Measurements from ENCODE around the gene ATRIP.

The ATRIP gene

GRCh38 chr3:48425281-48425812 lies 21.2 kb upstream of the ATRIP start:
- no peak for DNase-seq

DNA sequence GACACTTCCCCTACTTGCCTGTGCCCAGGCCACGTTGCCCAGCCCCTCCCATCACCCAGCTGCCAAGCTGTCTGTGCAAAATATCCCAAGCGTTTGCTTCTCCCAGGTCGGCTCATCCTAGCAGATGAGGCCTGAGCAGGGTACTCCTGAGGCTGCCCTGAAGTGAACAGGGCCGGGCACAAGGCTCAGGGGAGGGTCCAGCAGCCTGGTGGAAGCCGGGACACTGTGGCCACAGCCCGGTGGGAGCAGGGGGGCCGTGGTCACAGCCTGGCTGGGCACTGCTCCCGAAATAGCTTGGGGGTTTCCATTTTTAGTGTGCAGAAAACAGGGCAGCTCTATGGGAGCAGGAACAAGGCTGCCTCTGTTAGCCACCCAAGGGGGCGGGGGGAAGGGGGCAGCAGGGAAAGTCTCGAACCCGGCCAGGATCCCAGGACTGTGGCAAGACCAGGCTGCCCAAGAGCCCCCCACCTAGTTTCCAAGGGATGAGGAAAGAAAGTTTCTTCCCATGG lies 20.1 kb upstream of the ATRIP start:
- no peak for DNase-seq

DNA sequence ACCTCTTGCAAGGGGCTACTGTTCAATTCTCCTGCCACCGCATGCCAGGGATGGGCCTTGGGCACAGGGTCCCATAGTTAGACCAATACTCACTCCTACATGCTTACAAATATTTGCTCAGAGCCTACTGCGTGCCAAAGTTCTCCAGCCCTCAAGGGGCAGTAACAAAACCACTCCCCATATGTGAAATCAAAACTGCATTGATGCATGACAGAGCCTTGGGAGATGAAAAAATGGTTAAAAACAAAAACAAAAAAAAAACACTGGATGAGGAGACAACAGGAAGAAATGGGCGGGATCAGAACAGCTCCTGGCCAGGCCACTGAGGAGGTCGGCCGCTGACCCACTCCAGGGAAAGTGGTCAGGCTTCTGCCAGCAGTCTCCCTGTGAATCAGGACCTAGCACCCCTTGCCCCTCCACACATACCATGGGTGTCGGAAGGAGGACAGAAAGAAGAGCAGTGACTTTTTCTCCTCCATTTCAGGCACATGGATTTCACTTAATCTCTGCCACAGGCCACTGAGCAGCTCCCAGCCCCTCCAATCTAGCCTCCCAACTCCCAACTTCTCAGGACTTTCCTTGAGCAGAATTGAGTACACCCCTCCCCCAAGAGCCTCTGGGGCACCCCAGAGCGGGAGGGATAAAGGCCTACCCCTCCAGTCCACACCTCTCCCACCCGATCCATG lies 19.4 kb upstream of the ATRIP start:
- DNase-seq = no peak

- no peak for DNase-seq
Observed at GRCh38 chr3:48427630-48427962, 18.9 kb upstream of the ATRIP start.

- no peak for DNase-seq
Observed at GRCh38 chr3:48428088-48428571, 18.4 kb upstream of the ATRIP start.

GRCh38 chr3:48428572-48429316 lies 17.8 kb upstream of the ATRIP start:
- DNase-seq = peak; percentile 19

- no peak for DNase-seq
Observed at GRCh38 chr3:48429317-48429959, 17.1 kb upstream of the ATRIP start.

DNA sequence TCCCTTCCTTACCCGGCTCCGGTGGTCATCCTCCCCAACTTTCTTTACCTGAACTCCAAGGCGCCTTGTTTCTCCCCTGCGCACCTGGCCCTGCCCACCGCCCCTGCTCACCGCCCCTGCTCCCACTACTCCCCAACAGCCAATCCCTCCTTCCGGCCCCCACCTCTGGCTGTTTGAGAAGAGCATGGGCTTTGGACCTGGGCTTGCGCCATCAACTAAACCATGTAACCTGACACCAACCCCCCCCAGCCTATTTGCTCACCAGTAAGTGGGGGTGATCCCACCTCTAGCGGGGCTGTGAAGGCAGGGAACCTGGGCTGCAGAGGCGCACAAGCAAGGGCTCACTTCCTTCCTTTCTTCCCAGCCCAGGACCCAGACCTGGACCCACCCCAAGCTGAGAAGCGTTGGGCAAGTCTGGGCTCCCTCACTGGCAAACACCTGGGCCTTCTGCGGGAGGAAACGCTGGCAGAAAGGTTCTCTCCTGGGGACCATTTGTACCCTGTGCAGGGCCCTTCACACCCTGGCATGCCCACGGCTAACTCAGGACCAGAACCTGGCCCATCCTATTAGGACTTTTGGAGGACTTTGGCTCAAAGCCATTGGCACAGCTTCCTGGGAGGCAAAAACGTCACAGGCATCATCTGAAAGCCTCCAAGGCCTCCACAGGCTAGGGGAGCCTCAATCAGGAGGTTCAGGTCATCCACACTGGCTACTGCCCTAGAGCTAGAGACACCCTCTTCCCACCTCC lies 16.4 kb upstream of the ATRIP start, which contains the start of gene PLXNB1:
Gene PLXNB1, minus strand, starts transcription at position 127 of the 748 bp plus-strand sequence. CDS start 5,475 bp downstream, outside the sequence.
- DNase-seq = peak; percentile 31

- DNase-seq = no peak
Observed at GRCh38 chr3:48430708-48431101, 15.8 kb upstream of the ATRIP start.

GRCh38 chr3:48431224-48432029 lies 15.1 kb upstream of the ATRIP start:
- DNase-seq = no peak

- DNase-seq = no peak
Observed at GRCh38 chr3:48432411-48433371, 13.8 kb upstream of the ATRIP start.

GRCh38 chr3:48433472-48434118 lies 12.9 kb upstream of the ATRIP start:
- DNase-seq = no peak

DNA sequence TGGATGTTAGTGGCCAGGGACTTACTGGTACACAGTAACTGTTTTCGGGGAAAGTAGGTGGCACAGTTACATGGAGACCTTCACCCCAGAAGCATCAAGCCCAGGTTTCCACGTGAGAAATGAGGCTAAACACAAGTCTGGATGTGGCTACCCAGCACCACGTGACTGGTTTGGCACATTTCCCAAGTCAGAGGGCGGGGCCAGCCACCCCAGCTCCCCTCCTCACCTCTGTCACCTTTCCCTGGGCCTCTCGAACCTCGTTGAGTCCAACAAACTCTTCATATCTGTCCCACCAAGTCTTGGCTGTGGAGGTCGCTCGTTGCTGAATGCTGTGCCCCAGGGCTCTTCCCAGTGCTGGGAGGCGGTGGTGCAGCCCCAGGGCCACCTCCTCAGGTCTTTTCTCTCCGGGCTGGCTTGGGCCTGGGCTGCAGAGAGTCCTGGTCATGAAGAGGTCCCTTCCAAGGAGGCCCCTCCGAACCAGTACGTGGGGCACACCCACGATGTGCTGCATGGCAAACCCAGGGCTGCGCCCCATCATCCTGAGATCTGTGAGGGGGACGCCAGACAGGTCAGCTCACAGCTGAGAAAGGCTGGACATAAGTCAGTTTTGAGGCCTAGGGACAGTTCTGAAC lies 11.8 kb upstream of the ATRIP start:
- DNase-seq = no peak

DNA sequence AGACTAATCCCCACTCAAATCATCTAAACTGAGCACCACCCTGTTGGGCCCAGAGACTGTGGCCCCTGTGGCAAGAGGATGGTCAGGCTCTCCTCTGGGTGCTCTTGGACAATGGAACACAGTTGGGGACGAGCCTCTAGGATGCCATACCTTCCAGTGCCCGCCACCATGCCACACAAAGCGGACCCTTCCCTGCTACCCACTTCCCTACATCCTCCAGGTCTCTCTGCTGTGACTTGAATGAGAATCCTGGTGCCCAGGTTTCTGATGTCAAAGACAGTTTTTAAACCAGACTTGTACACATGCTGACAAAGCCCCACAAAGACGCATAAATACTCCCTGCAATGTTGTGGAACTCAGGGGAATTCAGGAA lies 11.3 kb upstream of the ATRIP start:
- no peak for DNase-seq

DNA sequence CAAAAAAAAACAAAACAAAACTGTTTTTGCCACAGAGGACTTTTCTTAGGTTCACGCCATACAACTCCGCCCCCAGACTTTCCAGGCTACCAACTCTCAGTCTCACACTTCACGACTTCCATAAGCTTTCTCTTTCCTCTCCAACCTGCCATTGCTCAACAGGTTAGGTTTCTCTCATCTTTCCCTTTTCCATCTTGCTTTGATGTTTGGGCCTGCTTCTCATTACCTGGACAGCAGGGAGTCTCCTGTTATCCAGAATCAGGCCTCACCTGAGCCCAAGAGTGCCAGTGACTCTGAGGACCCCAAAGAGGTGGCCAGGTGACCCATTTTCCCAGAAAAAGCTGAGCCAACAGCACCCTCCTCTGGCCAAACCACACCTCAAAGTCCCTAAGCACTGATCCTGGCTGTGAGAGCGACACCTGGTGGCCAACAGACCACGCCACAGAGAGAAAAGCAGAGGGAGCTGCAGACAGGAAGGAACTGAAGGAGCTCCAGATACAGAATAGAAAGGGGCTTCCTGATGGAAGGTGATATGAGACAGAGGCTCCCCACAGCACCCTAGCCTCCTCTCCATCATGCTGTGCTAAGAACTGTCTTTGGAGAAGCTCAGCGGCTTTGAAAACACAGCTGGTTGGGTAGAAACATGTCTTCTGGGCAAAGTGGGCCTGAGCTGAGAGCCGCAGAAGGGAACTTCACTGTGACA lies 10.6 kb upstream of the ATRIP start:
- DNase-seq = peak; percentile 46

DNA sequence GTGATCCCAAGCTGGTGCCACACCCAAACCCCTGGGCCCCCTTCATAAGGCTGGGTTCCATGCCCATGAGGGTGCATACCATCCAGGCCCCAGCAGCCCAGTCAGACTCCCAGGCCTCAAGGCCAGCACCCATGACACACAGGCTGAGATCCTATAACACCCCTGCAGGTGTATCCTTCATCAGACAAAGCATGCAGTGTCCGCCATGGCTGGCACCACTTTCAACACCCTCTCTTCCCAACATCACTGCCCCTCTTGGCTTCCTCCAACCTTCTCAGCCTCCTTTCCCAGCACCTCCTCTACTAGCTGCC lies 10.1 kb upstream of the ATRIP start:
- DNase-seq = no peak

DNA sequence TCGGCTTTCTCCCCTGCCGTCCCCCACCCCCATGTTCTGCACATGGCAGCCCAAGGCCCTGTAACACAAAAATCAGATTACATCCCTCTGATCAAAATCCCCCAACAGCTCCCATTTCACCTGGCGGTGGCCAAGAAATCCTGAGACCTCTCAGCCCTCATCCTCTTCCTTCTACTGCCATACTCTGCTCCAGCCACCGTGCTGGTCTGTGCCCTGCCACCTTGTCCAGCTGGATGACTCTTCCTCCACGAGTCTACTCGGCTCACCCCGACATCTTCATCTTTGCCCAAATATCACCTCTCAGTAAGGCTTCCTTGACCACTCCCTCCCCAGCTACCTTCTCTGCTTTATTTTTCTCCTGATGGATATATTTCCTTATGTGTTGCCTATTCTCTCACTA lies 9.7 kb upstream of the ATRIP start:
- no peak for DNase-seq

- no peak for DNase-seq
Observed at GRCh38 chr3:48437812-48438211, 8.7 kb upstream of the ATRIP start.

Measured in NCI-H2227 treated with DMSO at 0.1 percent for 48 hours (cell line).